ENCODE data around the gene NSUN3.
A peak's percentile ranks its signal among the peaks of the same experiment; 100 is the strongest.

- TF ChIP-seq CTCF (IDR thresholded peaks at IDR 0.05), result peak; percentile 17 to 73 (median 58)
- no peak for TF ChIP-seq POLR2A (IDR thresholded peaks at IDR 0.05)
Measured at GRCh38 chr3:94069194-94069813, 6.4 kb downstream of the NSUN3 start.

Data from adrenal gland (tissue), 5 donors.